ENCODE results near the gene KCNJ11.

The KCNJ11 gene

GRCh38 chr11:17389211-17389956 lies 925 bp upstream of the KCNJ11 start:
- DNase-seq = peak; percentile 48 to 50

GRCh38 chr11:17387811-17388210 lies 648 bp downstream of the KCNJ11 start:
- DNase-seq = no peak

- DNase-seq = no peak
Measured at GRCh38 chr11:17387254-17387653, 1.2 kb downstream of the KCNJ11 start.

- peak; percentile 19 to 42 for DNase-seq
Measured at GRCh38 chr11:17386331-17387084, 2.0 kb downstream of the KCNJ11 start.

GRCh38 chr11:17385926-17386325 lies 2.5 kb downstream of the KCNJ11 start:
- no peak for DNase-seq

- DNase-seq = no peak
Measured at GRCh38 chr11:17385492-17385891, 3.0 kb downstream of the KCNJ11 start.

GRCh38 chr11:17384002-17384511 lies 4.4 kb downstream of the KCNJ11 start:
- peak; percentile 55 to 59 for DNase-seq

- peak in 1 of 2 experiments; percentile 2 for DNase-seq
Measured at GRCh38 chr11:17383461-17383860, 5.0 kb downstream of the KCNJ11 start.

- DNase-seq = no peak
Measured at GRCh38 chr11:17382046-17382728, 6.3 kb downstream of the KCNJ11 start.

GRCh38 chr11:17381156-17381555 lies 7.3 kb downstream of the KCNJ11 start:
- no peak for DNase-seq

- no peak for DNase-seq
Measured at GRCh38 chr11:17379383-17380180, 8.9 kb downstream of the KCNJ11 start.

GRCh38 chr11:17378655-17379054 lies 9.8 kb downstream of the KCNJ11 start:
- DNase-seq = no peak

GRCh38 chr11:17376493-17376892 lies 12.0 kb downstream of the KCNJ11 start:
- DNase-seq = no peak

- no peak for DNase-seq
Measured at GRCh38 chr11:17375547-17375946, 12.9 kb downstream of the KCNJ11 start.

GRCh38 chr11:17371614-17372013 lies 16.8 kb downstream of the KCNJ11 start:
- no peak for DNase-seq

- DNase-seq = no peak
Measured at GRCh38 chr11:17369684-17370243, 18.7 kb downstream of the KCNJ11 start.

GRCh38 chr11:17369094-17369493 lies 19.4 kb downstream of the KCNJ11 start:
- DNase-seq = no peak

- peak in 1 of 2 experiments; percentile 5 for DNase-seq
Measured at GRCh38 chr11:17368551-17368950, 19.9 kb downstream of the KCNJ11 start.

- peak; percentile 66 to 70 for DNase-seq
Measured at GRCh38 chr11:17366495-17366894, 22.0 kb downstream of the KCNJ11 start.

- DNase-seq = peak; percentile 66 to 75
Measured at GRCh38 chr11:17354601-17354991, 33.9 kb downstream of the KCNJ11 start.

GRCh38 chr11:17353821-17354600 lies 34.4 kb downstream of the KCNJ11 start:
- DNase-seq = no peak
